GM12874 (cell line): Measurements from ENCODE around the gene MYO3B.

Experiments used
- CTCF ChIP-seq: IDR thresholded peaks from 2 replicates; pipeline ENCODE4 v1.5.1; 2011; ENCODE audit warnings: low read depth, mild to moderate bottlenecking, control low read depth, low read length, moderate library complexity; ENCODE audit not compliant: insufficient read depth

MYO3B gene

GRCh38 chr2:170404846-170405245, 226.9 kb downstream of the MYO3B start:
- TF ChIP-seq CTCF, result no peak

- no peak for TF ChIP-seq CTCF
These were observed 227.4 kb downstream of the MYO3B start for GRCh38 chr2:170405326-170405725.

- no peak for TF ChIP-seq CTCF
These were observed 230.7 kb downstream of the MYO3B start for GRCh38 chr2:170408461-170409163.

- peak; percentile 79 for TF ChIP-seq CTCF
These were observed 231.2 kb downstream of the MYO3B start for GRCh38 chr2:170409164-170409535.

- TF ChIP-seq CTCF, result no peak
These were observed 233.7 kb downstream of the MYO3B start for GRCh38 chr2:170411660-170412059.

DNA sequence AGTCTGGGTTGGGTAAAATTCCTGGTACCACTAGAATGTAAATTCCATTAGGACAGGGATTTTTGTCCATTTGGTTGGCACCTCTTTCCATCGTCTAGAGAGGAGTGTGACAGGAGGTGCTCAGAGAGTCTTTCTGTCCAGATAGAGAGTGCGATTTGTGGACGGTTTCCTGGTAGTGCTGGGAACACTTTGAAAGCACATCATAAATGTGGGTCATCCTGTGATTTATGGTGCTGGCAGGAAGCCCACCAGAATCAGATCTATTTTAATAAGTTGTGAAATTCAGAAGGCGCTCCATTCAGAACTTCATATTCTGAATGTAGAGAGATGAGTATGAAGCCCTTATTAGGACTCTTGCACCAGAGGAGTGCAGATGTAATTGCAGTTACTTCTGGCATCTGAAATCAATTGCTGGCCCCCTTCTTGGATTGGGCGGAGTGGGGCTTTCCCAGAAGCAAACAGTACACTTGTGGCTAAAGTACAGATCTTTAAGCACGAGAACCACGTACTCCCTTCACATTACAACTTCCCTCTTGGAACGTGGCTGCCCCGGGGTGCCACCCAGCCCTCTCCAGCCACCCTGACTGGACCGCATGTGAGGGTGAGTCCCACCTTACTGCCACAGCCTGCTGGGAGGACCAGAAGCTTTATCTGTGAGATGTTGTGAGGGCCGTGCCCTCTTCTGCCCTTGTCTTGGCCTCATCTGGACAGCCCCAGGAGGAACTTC, 243.2 kb downstream of the MYO3B start:
- no peak for TF ChIP-seq CTCF

DNA sequence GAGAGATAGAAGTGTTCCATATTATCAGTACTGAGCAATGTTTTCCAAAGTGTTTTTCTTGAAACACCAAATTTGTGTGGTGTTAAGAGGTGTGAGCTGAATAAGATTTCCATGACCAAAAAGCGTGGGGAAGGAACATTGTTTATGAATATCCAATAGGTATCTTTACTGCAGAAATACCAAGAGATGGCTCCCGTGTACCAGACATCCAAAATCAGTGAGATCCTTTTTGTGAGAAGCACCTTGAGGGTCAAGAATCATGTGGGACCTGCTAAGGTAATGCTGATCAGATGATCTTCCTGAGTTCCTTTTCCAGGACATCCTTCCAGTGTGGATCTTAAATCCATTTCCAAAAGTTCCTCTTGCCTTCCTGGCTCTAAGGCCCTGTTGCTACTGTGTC, 246.0 kb downstream of the MYO3B start:
- TF ChIP-seq CTCF, result no peak
